ENCODE data around the gene GSAP. TPM values are rescaled to one million over a fixed set of nuclear protein-coding genes. Genes with fewer than 3 reads are reported as not detected.
"Not testable (repeated sequence)": the region's sequence is repeated elsewhere in the genome, so short reads cannot be mapped to it uniquely, and the experiment has no call there.

Gene GSAP
- total RNA-seq, 2 experiments from 2014 or later = 7.8 to 8.7 TPM

DNA sequence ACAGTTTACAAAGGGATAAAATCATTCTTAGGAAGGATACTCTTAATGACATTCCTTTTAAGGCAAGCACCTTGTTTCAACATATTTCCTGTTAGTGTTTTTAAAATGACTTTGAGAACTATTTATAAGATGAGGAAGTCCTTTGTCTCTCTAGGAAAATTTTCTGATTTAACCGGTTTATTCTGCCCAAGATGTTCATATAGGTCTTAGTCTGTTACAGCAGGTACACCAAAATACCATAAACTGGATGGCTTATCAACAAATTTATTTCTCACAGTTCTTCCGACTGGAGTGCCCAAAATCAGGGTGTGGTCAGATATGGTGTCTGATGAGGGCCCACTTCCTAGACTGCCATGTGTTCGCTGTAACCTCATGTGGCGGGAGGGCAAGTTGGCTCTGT is 77.9 kb downstream of the GSAP start:
- DNase-seq = no peak
- peaks cover 17% of the 10 kb centered on the region for H3K4me1 Mint-ChIP-seq
- ChIA-PET POLR2A (no interaction called here), CTCF (no interaction called here)
- no peaks in the 10 kb centered on the region for H3K27me3 Mint-ChIP-seq
- H3K9me3 Mint-ChIP-seq = no peaks in the 10 kb centered on the region
- peaks cover 3% of the 10 kb centered on the region for H3K36me3 Mint-ChIP-seq (ENCODE audit: low read depth)
- H3K27ac Mint-ChIP-seq = peak overlapping the region; percentile 46
- H3K4me3 Mint-ChIP-seq = no peak overlapping the region

DNA sequence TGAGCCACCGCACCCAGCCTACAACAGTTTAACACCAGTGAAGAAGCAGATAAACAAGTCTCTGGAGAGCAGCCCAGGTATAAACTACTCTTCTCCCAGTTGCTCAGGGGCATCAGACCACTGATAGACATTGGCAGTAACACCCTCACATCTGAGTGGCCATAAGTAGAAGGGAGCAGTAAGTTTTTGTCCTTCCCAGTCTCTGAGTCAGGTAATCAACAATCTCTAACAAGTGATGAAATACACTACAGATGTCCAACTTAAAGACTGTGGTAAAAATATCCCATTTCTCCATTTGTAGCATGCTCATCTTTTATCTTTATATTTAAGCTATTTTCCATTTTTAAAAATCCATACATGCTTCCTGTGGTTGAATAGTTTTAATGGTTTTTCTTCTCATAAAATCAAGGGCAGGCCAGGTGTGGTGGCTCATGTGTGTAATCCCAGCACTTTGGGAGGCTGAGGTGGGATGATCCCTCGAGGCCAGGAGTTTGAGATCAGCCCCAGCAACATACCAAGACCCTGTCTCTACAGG is 78.6 kb downstream of the GSAP start:
- DNase-seq = no peak
- POLR2A ChIA-PET = no interaction called here
- peaks cover 3% of the 10 kb centered on the region for H3K36me3 Mint-ChIP-seq (ENCODE audit: low read depth)
- H3K27me3 Mint-ChIP-seq = no peaks in the 10 kb centered on the region
- H3K4me1 Mint-ChIP-seq = peaks cover 17% of the 10 kb centered on the region
- CTCF ChIA-PET = no interaction called here
- H3K4me3 Mint-ChIP-seq = no peak overlapping the region
- peak overlapping the region; percentile 41 for H3K27ac Mint-ChIP-seq
- no peaks in the 10 kb centered on the region for H3K9me3 Mint-ChIP-seq

GRCh38 chr7:77335581-77335980 is 80.6 kb downstream of the GSAP start:
- Mint-ChIP-seq H3K4me1 (peaks cover 29% of the 10 kb centered on the region), H3K9me3 (no peaks in the 10 kb centered on the region), H3K4me3 (no peak overlapping the region), H3K27ac (no peak overlapping the region), H3K36me3 (ENCODE audit: low read depth) (peaks cover 3% of the 10 kb centered on the region), H3K27me3 (no peaks in the 10 kb centered on the region)
- no peak for DNase-seq
- ChIA-PET POLR2A (no interaction called here), CTCF (interaction anchor here (0.6 to 1.3 kb wide), 3 partner anchors 18 to 992 kb away, joined by 3 read pairs; no protein-coding TSS in a partner anchor)

GRCh38 chr7:77334039-77334438 is 82.1 kb downstream of the GSAP start:
- CTCF ChIA-PET = interaction anchor here (1.3 kb wide), 1 partner anchor 67 kb away, joined by 3 read pairs; no protein-coding TSS in a partner anchor
- H3K4me1 Mint-ChIP-seq = peaks cover 41% of the 10 kb centered on the region
- H3K27me3 Mint-ChIP-seq; H3K4me3 Mint-ChIP-seq; H3K36me3 Mint-ChIP-seq (ENCODE audit: low read depth); DNase-seq; H3K27ac Mint-ChIP-seq; POLR2A ChIA-PET; H3K9me3 Mint-ChIP-seq: not testable (repeated sequence)

GRCh38 chr7:77331938-77332695 is 84.0 kb downstream of the GSAP start:
- CTCF ChIA-PET = interaction anchor here (0.6 to 1.8 kb wide), 13 partner anchors 9 to 987 kb away, joined by 3 to 10 read pairs (median 4); no protein-coding TSS in a partner anchor
- Mint-ChIP-seq H3K4me1 (peaks cover 46% of the 10 kb centered on the region), H3K36me3 (ENCODE audit: low read depth) (no peaks in the 10 kb centered on the region), H3K27ac (no peak overlapping the region), H3K27me3 (no peaks in the 10 kb centered on the region), H3K9me3 (no peaks in the 10 kb centered on the region), H3K4me3 (no peak overlapping the region)
- peak; percentile 63 for DNase-seq
- POLR2A ChIA-PET = no interaction called here

GRCh38 chr7:77330169-77330882 is 85.8 kb downstream of the GSAP start:
- H3K27ac Mint-ChIP-seq = peak overlapping the region; percentile 51
- H3K4me3 Mint-ChIP-seq = no peak overlapping the region
- ChIA-PET CTCF (no interaction called here), POLR2A (no interaction called here)
- no peaks in the 10 kb centered on the region for H3K36me3 Mint-ChIP-seq (ENCODE audit: low read depth)
- H3K27me3 Mint-ChIP-seq = no peaks in the 10 kb centered on the region
- peaks cover 57% of the 10 kb centered on the region for H3K4me1 Mint-ChIP-seq
- H3K9me3 Mint-ChIP-seq = no peaks in the 10 kb centered on the region
- no peak for DNase-seq

DNA sequence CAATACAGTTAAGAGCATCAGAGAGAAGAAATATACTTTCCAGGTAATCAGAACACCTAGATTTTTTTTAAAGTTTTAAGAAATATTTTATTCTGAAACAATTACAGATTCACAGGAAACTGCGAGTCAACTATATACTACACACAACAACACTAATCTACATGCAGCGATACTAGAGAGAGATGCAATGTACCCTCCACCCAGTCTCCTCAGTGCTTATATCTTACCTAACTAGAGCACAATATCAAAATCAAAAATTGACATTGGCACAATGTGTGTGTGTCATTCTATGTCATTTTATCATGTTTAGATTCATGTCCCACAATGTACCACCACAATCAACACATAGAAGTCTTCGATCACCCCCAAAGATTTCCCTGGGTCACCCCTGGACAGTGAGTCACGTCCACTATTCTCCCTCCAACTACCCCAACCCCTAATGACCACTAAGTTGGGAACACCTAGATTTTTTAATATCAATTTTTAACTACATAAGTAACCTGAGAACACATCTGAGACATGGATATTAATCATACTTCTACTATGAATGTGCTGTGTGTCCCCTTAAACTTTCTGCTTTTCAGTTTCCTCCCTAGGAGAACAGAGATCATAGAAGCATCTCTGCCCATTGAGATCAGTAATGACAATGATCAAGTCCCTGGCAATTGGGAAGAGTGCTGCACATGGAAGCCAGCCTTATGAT is 86.5 kb downstream of the GSAP start:
- no peaks in the 10 kb centered on the region for H3K36me3 Mint-ChIP-seq (ENCODE audit: low read depth)
- POLR2A ChIA-PET = no interaction called here
- H3K27ac Mint-ChIP-seq = no peak overlapping the region
- no peaks in the 10 kb centered on the region for H3K27me3 Mint-ChIP-seq
- CTCF ChIA-PET = interaction anchor here (0.6 to 0.9 kb wide), 3 partner anchors 10 to 504 kb away, joined by 3 to 4 read pairs (median 3); no protein-coding TSS in a partner anchor
- no peaks in the 10 kb centered on the region for H3K9me3 Mint-ChIP-seq
- no peak overlapping the region for H3K4me3 Mint-ChIP-seq
- no peak for DNase-seq
- H3K4me1 Mint-ChIP-seq = peaks cover 57% of the 10 kb centered on the region

- peaks cover 57% of the 10 kb centered on the region for H3K4me1 Mint-ChIP-seq
- ChIA-PET CTCF (interaction anchor here (0.6 to 1.5 kb wide), 6 partner anchors 9 to 505 kb away, joined by 3 to 5 read pairs (median 4); no protein-coding TSS in a partner anchor), POLR2A (no interaction called here)
- H3K27ac Mint-ChIP-seq = peak overlapping the region; percentile 82
- no peak overlapping the region for H3K4me3 Mint-ChIP-seq
- no peaks in the 10 kb centered on the region for H3K36me3 Mint-ChIP-seq (ENCODE audit: low read depth)
- no peak for DNase-seq
- H3K27me3 Mint-ChIP-seq = no peaks in the 10 kb centered on the region
- no peaks in the 10 kb centered on the region for H3K9me3 Mint-ChIP-seq
Measured at GRCh38 chr7:77328669-77329068, 87.5 kb downstream of the GSAP start.

GRCh38 chr7:77327932-77328628 is 88.1 kb downstream of the GSAP start:
- H3K27ac Mint-ChIP-seq = peak overlapping the region; percentile 82
- ChIA-PET POLR2A (no interaction called here), CTCF (interaction anchor here (0.6 to 1.5 kb wide), 4 partner anchors 8 to 143 kb away, joined by 3 to 5 read pairs (median 4); no protein-coding TSS in a partner anchor)
- H3K4me1 Mint-ChIP-seq = peaks cover 57% of the 10 kb centered on the region
- peak overlapping the region; percentile 18 for H3K4me3 Mint-ChIP-seq
- DNase-seq = peak; percentile 43
- H3K9me3 Mint-ChIP-seq = no peaks in the 10 kb centered on the region
- H3K27me3 Mint-ChIP-seq = no peaks in the 10 kb centered on the region
- no peaks in the 10 kb centered on the region for H3K36me3 Mint-ChIP-seq (ENCODE audit: low read depth)

- Mint-ChIP-seq H3K27me3 (no peaks in the 10 kb centered on the region), H3K36me3 (ENCODE audit: low read depth) (no peaks in the 10 kb centered on the region), H3K9me3 (no peaks in the 10 kb centered on the region), H3K4me1 (peaks cover 57% of the 10 kb centered on the region), H3K4me3 (no peak overlapping the region), H3K27ac (peak overlapping the region; percentile 26)
- DNase-seq = no peak
- ChIA-PET CTCF (no interaction called here), POLR2A (no interaction called here)
Measured at GRCh38 chr7:77327067-77327931, 88.8 kb downstream of the GSAP start.

GRCh38 chr7:77326131-77326530 is 90.0 kb downstream of the GSAP start:
- H3K27me3 Mint-ChIP-seq = no peaks in the 10 kb centered on the region
- H3K9me3 Mint-ChIP-seq = no peaks in the 10 kb centered on the region
- H3K4me1 Mint-ChIP-seq = peaks cover 47% of the 10 kb centered on the region
- H3K27ac Mint-ChIP-seq = no peak overlapping the region
- H3K36me3 Mint-ChIP-seq (ENCODE audit: low read depth) = no peaks in the 10 kb centered on the region
- no peak overlapping the region for H3K4me3 Mint-ChIP-seq
- CTCF ChIA-PET = no interaction called here
- DNase-seq = no peak
- POLR2A ChIA-PET = no interaction called here

DNA sequence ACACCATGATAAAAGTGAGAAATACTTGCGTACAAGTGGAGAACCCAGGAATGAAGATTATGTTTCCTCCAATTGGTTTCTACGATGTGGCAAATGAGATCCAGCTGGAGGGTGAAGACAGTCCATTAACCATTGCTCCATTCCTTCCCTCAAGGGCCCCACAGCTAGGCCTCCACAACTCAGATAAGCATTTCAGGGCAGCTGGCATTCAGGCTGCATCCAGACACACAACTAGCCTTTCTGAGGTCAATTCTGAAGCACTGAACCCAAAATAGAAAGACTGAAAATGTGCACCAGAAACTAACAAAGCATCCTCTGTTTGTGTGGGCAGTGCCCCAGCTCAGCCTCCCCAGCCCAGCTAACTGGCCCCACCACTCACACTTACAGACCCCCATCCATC is 94.8 kb downstream of the GSAP start:
- peaks cover 6% of the 10 kb centered on the region for H3K4me1 Mint-ChIP-seq
- peaks cover 14% of the 10 kb centered on the region for H3K36me3 Mint-ChIP-seq (ENCODE audit: low read depth)
- H3K27ac Mint-ChIP-seq = no peak overlapping the region
- no peak for DNase-seq
- no peaks in the 10 kb centered on the region for H3K27me3 Mint-ChIP-seq
- ChIA-PET CTCF (interaction anchor here (1.1 kb wide), 1 partner anchor 11 kb away, joined by 3 read pairs; no protein-coding TSS in a partner anchor), POLR2A (no interaction called here)
- H3K4me3 Mint-ChIP-seq = no peak overlapping the region
- no peaks in the 10 kb centered on the region for H3K9me3 Mint-ChIP-seq
